Natural killer cell (primary cell): ENCODE results near the gene CRTC1. TPM values are rescaled to one million over a fixed set of nuclear protein-coding genes. Genes with fewer than 3 reads are reported as not detected.

ENCODE experiments used
- ATAC-seq, 3 donors: fragments of 150-1000 bp in 2 of 3; fragments of 200-7000 bp in 1 of 3; cut with Tn5 transposase; 1 replicate in 1 of 3; 2 replicates in 2 of 3; pipeline ENCODE4 v1.10.0; 2021; ENCODE audit warnings: mild to moderate bottlenecking in 2 of 3, moderate library complexity in 2 of 3
- DNase-seq, 2 donors: peaks; one replicate each; pipeline versions ENCODE4 v3.0.0 to v3.0.0-alpha.2; 2013 to 2021; ENCODE audit warnings: mixed read lengths in 1 of 2
- H3K27ac ChIP-seq: one replicate; pipeline ENCODE4 v1.5.1; 2013; ENCODE audit warnings: mild to moderate bottlenecking, low read length
- H3K27me3 ChIP-seq: one replicate; pipeline ENCODE4 v1.6.1; 2013; ENCODE audit warnings: low read length; ENCODE audit not compliant: control insufficient read depth, insufficient read depth
- H3K36me3 ChIP-seq: one replicate; pipeline ENCODE4 v1.6.1; 2013; ENCODE audit warnings: low read length; ENCODE audit not compliant: control insufficient read depth, insufficient read depth
- H3K4me1 ChIP-seq: one replicate; pipeline ENCODE4 v1.6.1; 2013; ENCODE audit warnings: low read length; ENCODE audit not compliant: control insufficient read depth, insufficient read depth
- H3K4me3 ChIP-seq: one replicate; pipeline ENCODE4 v1.5.1; 2013; ENCODE audit warnings: low read length
- H3K9me3 ChIP-seq: one replicate; pipeline ENCODE4 v1.6.1; 2013; ENCODE audit warnings: low read length; ENCODE audit not compliant: control insufficient read depth, insufficient read depth
- H3K27ac Mint-ChIP-seq, 2 donors: one replicate each; pipeline ENCODE4 v1.8.0; 2022; ENCODE audit warnings: mild to moderate bottlenecking in 2 of 2, mixed read lengths in 2 of 2, moderate library complexity in 1 of 2
- H3K27me3 Mint-ChIP-seq, 2 donors: one replicate each; pipeline ENCODE4 v1.8.0; 2022; ENCODE audit warnings: low read depth in 2 of 2, mixed read lengths in 2 of 2
- H3K36me3 Mint-ChIP-seq: one replicate; pipeline ENCODE4 v1.8.0; 2022; ENCODE audit warnings: mixed read lengths
- H3K4me1 Mint-ChIP-seq, 2 donors: one replicate each; pipeline ENCODE4 v1.8.0; 2022; ENCODE audit warnings: mixed read lengths in 2 of 2
- H3K4me3 Mint-ChIP-seq: one replicate; pipeline ENCODE4 v1.8.0; 2022; ENCODE audit warnings: mild to moderate bottlenecking, moderate library complexity, mixed read lengths
- H3K9me3 Mint-ChIP-seq, 2 donors: one replicate each; pipeline ENCODE4 v1.8.0; 2022; ENCODE audit warnings: mixed read lengths in 2 of 2
- WGBS: methylation state at CpG from one replicate; pipeline ENCODE4 v1.1.7; 2013; ENCODE audit warnings: missing lambda C conversion rate; ENCODE audit not compliant: insufficient coverage; 5-methylcytosine and 5-hydroxymethylcytosine counted together
- intact Hi-C: fragments of 100-400 bp; cut with micrococcal nuclease; formaldehyde crosslinking; loops from one replicate; pipeline ENCODE4 v1.14.2; 2022
- total RNA-seq, 4 donors: library from RNA; stranded (reverse); fragments of 120-200 nt in 1 of 4; gene quantifications; one replicate each; pipeline versions ENCODE4 v1.2.3 to v1.2.4, GENCODE V29; 2013 to 2022
- TF ChIP-seq, protein P1 (sequence below): fragments of 200-600 bp; IDR thresholded peaks from one replicate; pipeline ENCODE4 v1.8.0; 2022; ENCODE audit warnings: antibody characterized with exemption

CRTC1 gene
- total RNA-seq, 3 donors from 2014 or later (not counting 1 experiment from before 2014, with no cell fraction given) = 14.1 to 17.0 (median 14.3) TPM

DNA sequence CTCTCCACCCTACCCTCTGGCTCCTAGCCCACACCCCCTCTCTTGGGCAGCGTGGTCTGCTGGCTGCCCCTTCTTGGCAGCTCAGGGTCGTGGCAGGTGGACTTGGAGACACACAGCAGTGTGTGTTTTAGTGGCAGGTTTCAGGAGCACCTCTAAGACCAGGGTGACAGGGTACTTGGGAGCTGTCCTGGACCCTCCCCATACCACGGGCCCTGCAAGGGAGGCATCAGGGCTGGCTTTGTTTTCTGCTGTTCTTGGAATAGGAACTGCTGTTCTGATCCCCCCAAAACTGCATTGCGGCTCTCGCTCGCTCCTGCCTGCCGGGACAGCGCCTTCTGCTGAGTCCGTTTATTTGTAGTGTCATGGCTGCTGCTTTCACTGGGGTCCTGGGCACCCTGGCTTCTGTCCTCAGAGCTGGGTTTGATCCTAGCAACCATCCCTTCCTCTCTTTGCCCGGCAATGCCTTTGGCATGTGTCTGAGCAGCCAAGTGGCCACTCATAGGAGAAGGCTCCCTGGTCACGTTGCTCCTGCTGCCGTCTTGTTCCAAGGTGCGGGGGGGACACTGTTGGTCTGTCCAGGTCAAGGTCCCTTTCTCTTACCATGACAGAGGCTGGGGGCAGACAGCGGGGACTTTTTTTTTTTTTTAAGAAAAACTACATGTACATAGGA lies 95.5 kb downstream of the CRTC1 start:
- no peak overlapping the region for H3K4me3 ChIP-seq
- ATAC-seq (no peak), DNase-seq (no peak)
- intact Hi-C loops = no loop called here
- Mint-ChIP-seq H3K27ac (no peak overlapping the region), H3K4me3 (no peak overlapping the region), H3K9me3 (no peaks in the 10 kb centered on the region), H3K4me1 (peaks cover 0 to under 1% of the 10 kb centered on the region in 2 donors), H3K27me3 (no peaks in the 10 kb centered on the region), H3K36me3 (no peaks in the 10 kb centered on the region)
- 92% methylated on average over 13 of the region's 14 CpGs for WGBS
- H3K9me3 ChIP-seq = no peaks in the 10 kb centered on the region
- TF ChIP-seq, protein P1, sequence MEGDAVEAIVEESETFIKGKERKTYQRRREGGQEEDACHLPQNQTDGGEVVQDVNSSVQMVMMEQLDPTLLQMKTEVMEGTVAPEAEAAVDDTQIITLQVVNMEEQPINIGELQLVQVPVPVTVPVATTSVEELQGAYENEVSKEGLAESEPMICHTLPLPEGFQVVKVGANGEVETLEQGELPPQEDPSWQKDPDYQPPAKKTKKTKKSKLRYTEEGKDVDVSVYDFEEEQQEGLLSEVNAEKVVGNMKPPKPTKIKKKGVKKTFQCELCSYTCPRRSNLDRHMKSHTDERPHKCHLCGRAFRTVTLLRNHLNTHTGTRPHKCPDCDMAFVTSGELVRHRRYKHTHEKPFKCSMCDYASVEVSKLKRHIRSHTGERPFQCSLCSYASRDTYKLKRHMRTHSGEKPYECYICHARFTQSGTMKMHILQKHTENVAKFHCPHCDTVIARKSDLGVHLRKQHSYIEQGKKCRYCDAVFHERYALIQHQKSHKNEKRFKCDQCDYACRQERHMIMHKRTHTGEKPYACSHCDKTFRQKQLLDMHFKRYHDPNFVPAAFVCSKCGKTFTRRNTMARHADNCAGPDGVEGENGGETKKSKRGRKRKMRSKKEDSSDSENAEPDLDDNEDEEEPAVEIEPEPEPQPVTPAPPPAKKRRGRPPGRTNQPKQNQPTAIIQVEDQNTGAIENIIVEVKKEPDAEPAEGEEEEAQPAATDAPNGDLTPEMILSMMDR = no peak
- H3K27ac ChIP-seq = no peak overlapping the region
- no peaks in the 10 kb centered on the region for H3K36me3 ChIP-seq
- H3K4me1 ChIP-seq = peaks cover 5% of the 10 kb centered on the region
- H3K27me3 ChIP-seq = no peaks in the 10 kb centered on the region

DNA sequence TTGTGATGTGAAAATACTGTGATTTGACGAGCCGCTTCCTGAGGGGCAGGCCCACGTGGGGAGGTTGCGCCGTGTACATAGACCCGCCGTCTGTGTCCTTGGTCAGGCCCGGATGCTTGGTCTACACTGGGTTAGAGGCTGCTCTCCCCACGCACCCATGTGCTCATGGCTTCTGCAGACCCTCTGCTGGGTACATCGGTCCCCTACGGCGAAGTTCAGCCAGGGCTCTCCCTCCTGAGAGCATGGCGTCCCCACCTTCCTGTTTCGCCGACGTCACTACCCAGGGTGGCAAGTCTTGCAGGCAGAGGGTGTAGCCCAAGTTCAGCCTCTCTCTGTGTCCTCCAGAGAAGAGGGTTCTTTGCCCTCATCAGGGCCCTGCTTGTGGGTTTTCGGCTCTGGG lies 96.6 kb downstream of the CRTC1 start:
- ATAC-seq = no peak
- DNase-seq = no peak
- Mint-ChIP-seq H3K9me3 (no peaks in the 10 kb centered on the region), H3K27ac (no peak overlapping the region), H3K4me3 (no peak overlapping the region), H3K4me1 (peaks cover 0 to 9% of the 10 kb centered on the region in 2 donors), H3K27me3 (peaks cover 0 to 5% of the 10 kb centered on the region in 2 donors), H3K36me3 (no peaks in the 10 kb centered on the region)
- no peak overlapping the region for H3K4me3 ChIP-seq
- TF ChIP-seq, protein P1 = no peak
- 88% methylated on average over 17 of the region's 17 CpGs for WGBS
- no peaks in the 10 kb centered on the region for H3K27me3 ChIP-seq
- H3K9me3 ChIP-seq = no peaks in the 10 kb centered on the region
- no peaks in the 10 kb centered on the region for H3K36me3 ChIP-seq
- intact Hi-C loops = no loop called here
- H3K4me1 ChIP-seq = peaks cover 9% of the 10 kb centered on the region
- H3K27ac ChIP-seq = no peak overlapping the region

DNA sequence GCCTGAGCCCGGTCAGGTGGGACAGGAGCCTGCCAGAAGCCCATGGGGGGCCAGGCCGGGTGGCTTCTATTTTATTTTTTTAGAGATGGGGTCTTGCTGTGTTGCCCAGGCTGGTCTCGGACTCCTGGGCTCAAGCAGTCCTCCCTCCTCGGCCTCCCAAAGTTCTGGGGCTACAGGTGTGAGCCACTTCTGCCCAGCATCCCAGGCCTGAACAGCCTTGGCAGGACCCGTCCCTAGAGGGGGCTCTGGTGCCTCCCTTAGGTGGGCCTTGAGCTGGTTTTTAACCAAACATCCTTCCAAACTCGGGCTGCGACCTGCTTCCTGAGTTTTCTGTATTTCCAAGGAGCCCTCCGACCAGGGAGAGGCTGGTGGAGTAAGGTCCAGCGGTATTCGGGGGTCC lies 97.2 kb downstream of the CRTC1 start:
- WGBS = 84% methylated on average over 10 of the region's 10 CpGs
- Histone ChIP-seq H3K4me3 (no peak overlapping the region), H3K9me3 (no peaks in the 10 kb centered on the region), H3K27me3 (no peaks in the 10 kb centered on the region), H3K36me3 (no peaks in the 10 kb centered on the region), H3K4me1 (peaks cover 15% of the 10 kb centered on the region), H3K27ac (no peak overlapping the region)
- H3K9me3 Mint-ChIP-seq = no peaks in the 10 kb centered on the region
- H3K27me3 Mint-ChIP-seq = peaks cover 0 to 9% of the 10 kb centered on the region in 2 donors
- TF ChIP-seq, protein P1 = no peak
- no peaks in the 10 kb centered on the region for H3K36me3 Mint-ChIP-seq
- no peak overlapping the region for H3K4me3 Mint-ChIP-seq
- peaks cover 0 to 15% of the 10 kb centered on the region in 2 donors for H3K4me1 Mint-ChIP-seq
- ATAC-seq = no peak
- no peak for DNase-seq
- H3K27ac Mint-ChIP-seq = no peak overlapping the region
- intact Hi-C loops = no loop called here
